HG02588 (cell line): ENCODE data around the gene DNAL4.

Experiments
- ATAC-seq: cut with Tn5 transposase; IDR thresholded peaks from one replicate; pipeline ENCODE4 v1.9.1; 2021; ENCODE audit warnings: mild to moderate bottlenecking, moderate library complexity; ENCODE audit not compliant: unreplicated experiment

DNAL4 gene

GRCh38 chr22:38741576-38741975 is 52.4 kb downstream of the DNAL4 start:
- no peak for ATAC-seq

GRCh38 chr22:38741166-38741565 is 52.8 kb downstream of the DNAL4 start:
- ATAC-seq, result no peak

DNA sequence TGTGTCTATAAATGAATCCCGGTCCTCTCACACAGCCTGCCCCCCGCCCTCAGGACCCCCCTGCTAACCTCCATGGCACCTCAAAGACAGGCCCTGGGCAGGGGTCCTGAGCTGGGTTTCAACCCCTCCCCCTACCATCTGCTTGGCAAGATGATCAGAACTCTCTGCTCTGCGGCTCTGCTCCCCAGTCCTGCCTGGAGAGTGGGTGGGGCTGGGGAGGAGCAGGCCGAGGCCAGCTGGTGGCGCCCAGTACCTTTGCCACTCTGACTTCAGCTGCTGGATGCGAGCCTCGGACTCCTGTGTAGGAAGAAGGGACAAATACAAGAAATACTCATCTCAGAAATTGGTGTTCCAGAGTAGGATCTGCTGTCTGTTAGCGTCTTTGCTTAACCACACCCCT is 53.2 kb downstream of the DNAL4 start:
- ATAC-seq, result no peak

- ATAC-seq, result no peak
Measured at GRCh38 chr22:38740116-38740723, 53.7 kb downstream of the DNAL4 start.

DNA sequence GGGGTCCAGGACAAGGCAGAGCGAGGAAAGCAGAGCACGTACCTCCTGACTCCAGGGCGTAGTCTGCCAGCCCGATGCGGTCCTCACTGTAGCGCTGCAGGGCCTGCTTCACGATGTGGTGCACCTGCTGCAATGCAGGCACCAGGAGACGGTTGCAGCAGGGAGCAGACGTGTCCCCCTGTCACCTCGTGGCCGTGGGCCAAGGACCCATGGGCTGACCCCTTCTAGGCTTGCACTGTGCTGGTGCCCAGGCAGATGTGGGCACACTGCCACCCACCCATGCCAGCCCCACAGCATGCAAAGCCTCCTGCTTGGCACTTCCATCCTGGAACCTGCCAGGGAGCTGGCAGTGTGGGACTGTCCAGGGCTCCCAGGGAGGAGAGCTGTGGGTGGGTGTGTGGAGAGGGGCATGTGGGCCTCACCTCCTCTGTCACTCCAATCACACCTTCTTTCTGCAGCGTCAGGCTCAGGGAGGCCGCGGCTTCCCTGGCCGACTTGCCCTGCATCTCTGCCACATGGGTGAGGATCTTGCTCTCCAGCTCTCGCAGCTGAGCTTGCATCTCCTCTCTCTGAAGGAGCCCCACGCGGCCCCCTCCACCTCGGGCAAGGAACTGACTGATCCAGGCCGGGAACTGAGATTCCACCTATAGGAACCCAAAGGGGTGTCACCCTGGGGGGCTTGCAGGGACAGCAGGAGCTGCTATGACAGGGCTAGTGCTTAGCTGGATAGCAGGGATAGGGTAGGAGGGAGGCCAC is 54.5 kb downstream of the DNAL4 start:
- ATAC-seq, result no peak

DNA sequence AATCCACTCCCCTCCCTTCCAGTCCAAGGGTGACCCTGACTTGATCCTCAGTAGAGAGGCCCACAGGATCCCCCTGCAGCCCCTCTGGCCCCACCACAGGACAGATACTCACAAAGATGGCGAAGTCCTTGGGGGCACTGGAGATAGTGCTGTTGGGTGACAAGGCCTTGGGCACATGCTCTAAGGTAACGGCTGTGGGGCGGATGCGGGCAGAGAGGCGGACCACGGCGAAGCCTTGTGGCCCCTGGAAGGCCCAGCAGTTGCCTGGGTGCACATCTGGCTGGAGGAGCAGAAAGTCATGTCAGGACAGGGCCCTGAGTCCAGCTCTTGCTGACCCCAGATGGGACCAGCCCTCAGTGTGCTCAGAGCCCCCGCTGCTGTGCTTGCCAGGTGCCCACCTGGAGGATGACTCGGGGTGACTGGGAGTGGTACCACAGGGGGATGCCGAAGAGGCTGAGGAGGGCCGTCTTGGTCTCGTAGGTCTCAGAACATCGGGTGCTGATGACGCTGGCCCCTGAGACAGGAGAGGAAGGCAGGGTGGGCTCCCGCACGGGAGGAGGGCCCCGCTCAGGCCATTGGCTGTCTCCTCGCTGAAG is 55.4 kb downstream of the DNAL4 start:
- no peak for ATAC-seq

- ATAC-seq, result no peak
Measured at GRCh38 chr22:38737302-38738060, 56.5 kb downstream of the DNAL4 start.

DNA sequence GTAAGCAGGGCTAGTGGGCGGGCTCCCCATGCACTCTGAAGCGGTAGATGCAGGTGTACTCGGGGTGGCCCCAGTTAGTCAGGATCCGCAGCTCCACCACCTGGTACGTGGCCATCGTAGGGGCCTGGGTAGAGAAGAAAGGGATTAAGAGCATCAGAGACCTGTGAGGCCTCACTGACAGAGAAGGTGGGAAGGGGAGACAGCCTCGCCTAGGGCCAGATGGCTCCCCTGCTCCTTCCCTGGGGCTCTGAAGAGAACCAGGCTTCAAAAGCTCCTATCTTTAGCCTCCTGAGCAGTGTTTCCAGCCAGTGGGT is 57.7 kb downstream of the DNAL4 start:
- ATAC-seq, result no peak

DNA sequence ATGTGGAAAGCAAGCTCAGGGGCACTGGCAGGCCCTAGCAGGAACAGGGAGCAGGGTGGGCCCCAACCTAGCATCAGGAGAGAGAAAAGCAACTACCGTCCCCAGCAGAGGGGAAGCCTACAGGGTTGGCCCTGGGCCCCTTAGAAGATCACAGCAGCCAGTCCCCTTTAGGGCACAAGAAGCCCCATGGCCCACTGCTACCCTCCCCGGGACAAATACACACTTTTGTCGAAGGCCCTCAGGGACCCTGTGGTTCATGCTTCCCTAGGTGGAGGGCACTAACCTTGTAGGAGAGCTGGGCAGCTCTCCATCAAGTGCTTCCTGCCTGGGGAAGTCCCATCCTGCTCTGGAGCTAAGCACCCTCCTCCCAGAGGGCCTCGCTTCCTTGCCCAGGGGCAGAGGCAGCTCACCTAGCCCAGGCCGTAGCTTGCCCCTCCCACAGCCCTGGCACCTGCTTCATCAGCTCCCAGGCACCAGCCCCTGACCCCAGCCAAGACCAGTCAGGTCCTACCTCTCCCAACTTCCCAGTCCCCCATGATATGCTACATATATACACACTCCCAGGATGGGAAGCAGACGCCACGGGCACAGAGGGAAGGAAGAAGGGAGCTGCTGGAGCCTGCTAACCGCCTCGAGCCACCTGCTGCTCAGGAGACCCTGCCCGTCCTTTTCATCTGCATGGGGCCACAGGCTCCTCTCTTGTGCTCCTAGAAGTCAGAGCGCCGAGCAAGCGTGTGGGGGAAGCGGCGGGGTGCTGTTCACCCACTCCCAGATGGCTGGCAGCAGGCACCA is 58.3 kb downstream of the DNAL4 start:
- ATAC-seq, result no peak

DNA sequence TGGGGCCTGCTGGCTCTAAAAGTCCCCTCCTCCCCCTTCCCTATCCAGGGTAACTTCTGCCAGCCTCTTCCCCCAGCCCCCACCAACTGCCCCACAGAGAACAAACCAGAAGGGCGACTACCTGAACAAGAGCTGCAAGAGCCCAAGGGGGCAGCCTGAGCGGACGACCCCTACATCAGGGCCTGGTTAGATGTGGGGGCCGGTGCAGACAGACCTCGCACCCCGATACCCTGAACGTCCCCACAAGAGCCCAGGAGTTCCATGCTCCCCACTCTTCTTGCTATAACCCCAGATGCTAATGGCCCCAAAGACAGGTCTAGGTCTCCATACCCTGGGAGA is 58.8 kb downstream of the DNAL4 start:
- ATAC-seq, result no peak

- no peak for ATAC-seq
Measured at GRCh38 chr22:38734421-38735100, 59.4 kb downstream of the DNAL4 start.

- no peak for ATAC-seq
Measured at GRCh38 chr22:38733724-38734381, 60.1 kb downstream of the DNAL4 start.

DNA sequence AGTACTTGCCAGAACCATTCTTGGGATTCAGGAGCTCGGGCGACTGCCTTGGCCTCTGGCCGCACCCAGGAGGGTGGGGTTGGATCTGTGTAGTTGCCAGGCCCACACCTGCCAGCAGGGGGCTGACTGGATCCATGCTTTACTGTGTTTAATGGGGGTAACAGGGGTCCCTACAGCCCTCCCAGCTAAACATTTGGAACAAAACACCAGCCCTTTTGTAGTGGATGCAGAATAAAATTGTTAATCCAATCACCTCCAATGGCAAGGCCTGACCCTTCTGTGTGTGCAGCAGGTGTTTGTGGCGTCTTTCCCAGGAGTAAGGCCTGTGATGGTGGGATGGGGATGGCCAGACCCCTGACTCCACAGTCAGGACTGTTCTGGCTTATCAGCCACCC is 60.6 kb downstream of the DNAL4 start:
- ATAC-seq, result no peak

GRCh38 chr22:38732251-38732815 is 61.6 kb downstream of the DNAL4 start:
- ATAC-seq, result no peak

- ATAC-seq, result no peak
Measured at GRCh38 chr22:38731703-38732161, 62.2 kb downstream of the DNAL4 start.

DNA sequence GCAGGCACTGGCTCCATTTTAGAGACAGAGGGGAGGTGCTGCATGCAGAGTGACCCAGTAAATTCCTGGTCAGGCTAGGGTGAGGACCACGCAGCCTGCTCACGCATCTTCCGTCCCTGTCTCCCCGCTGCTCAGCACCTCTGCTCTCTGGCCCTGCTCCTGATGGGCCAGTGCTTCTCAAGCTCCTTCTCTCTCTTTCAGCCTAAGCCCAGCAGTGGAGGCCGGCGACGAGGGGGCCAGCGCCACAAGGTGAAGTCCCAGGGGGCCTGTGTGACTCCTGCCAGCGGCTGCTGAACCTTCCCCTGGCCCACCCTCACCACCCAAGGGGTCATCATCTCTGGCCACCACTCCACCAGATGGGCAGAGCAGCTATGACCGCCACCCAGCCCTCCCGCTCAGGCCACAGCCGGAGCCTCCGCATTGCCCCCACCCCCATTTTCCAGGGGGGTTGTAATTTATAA is 63.5 kb downstream of the DNAL4 start:
- no peak for ATAC-seq

DNA sequence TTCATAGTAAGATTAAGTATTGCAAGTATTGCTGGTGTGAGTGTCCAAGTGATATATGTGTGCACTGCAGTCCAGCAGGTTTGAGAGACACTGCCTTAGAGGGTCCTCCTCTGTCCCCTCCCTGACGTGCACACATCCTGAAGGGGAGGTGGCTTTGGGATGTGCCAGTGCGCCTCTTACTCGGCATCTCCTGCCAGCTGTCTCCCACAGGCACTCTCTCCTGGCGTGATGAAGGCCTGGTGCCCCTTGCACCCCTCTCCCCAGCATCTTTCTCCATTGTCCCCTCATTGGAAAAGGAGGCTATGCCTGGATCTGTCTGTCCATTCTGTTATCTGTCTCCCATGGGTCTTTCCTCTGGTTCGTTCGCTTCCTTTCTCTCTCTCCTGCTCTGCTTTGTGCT is 64.0 kb downstream of the DNAL4 start:
- ATAC-seq, result no peak

- no peak for ATAC-seq
Measured at GRCh38 chr22:38728871-38729796, 64.8 kb downstream of the DNAL4 start.
